Activated naive CD8-positive, alpha-beta T cell (primary cell): ENCODE measurements around the gene TMEM120A.

Experiments used
- H3K27ac Mint-ChIP-seq: one replicate; pipeline ENCODE4 v1.8.0; 2021; ENCODE audit warnings: mixed read lengths
- H3K27me3 Mint-ChIP-seq: one replicate; pipeline ENCODE4 v1.8.0; 2021; ENCODE audit warnings: mixed read lengths
- H3K36me3 Mint-ChIP-seq: one replicate; pipeline ENCODE4 v1.8.0; 2021; ENCODE audit warnings: mixed read lengths
- H3K4me1 Mint-ChIP-seq: one replicate; pipeline ENCODE4 v1.8.0; 2021; ENCODE audit warnings: low read depth, mixed read lengths
- H3K4me3 Mint-ChIP-seq: one replicate; pipeline ENCODE4 v1.8.0; 2021; ENCODE audit warnings: mild to moderate bottlenecking, mixed read lengths
- H3K9me3 Mint-ChIP-seq: one replicate; pipeline ENCODE4 v1.8.0; 2021; ENCODE audit warnings: low read depth, mixed read lengths

Gene TMEM120A

GRCh38 chr7:76003351-76003750 is 9.0 kb upstream of the TMEM120A start:
- no peak overlapping the region for H3K4me3 Mint-ChIP-seq
- H3K27me3 Mint-ChIP-seq: no peaks in the 10 kb centered on the region
- no peak overlapping the region for H3K27ac Mint-ChIP-seq
- peaks cover 5% of the 10 kb centered on the region for H3K36me3 Mint-ChIP-seq
- H3K4me1 Mint-ChIP-seq: peaks cover 5% of the 10 kb centered on the region
- no peaks in the 10 kb centered on the region for H3K9me3 Mint-ChIP-seq

GRCh38 chr7:76002822-76003221 is 8.4 kb upstream of the TMEM120A start:
- H3K27ac Mint-ChIP-seq: no peak overlapping the region
- H3K27me3 Mint-ChIP-seq: no peaks in the 10 kb centered on the region

GRCh38 chr7:76002139-76002538 is 7.7 kb upstream of the TMEM120A start:
- no peak overlapping the region for H3K4me3 Mint-ChIP-seq
- H3K27ac Mint-ChIP-seq: no peak overlapping the region
- H3K27me3 Mint-ChIP-seq: no peaks in the 10 kb centered on the region
- H3K4me1 Mint-ChIP-seq: peaks cover 6% of the 10 kb centered on the region
- peaks cover 5% of the 10 kb centered on the region for H3K36me3 Mint-ChIP-seq
- no peaks in the 10 kb centered on the region for H3K9me3 Mint-ChIP-seq

More at GRCh38 chr7:76002822-76003221, 8.4 kb upstream of the TMEM120A start:
- H3K4me1 Mint-ChIP-seq: peaks cover 2% of the 10 kb centered on the region
- no peaks in the 10 kb centered on the region for H3K9me3 Mint-ChIP-seq
- H3K4me3 Mint-ChIP-seq: no peak overlapping the region
- H3K36me3 Mint-ChIP-seq: peaks cover 5% of the 10 kb centered on the region

GRCh38 chr7:76000566-76000965 is 6.2 kb upstream of the TMEM120A start:
- H3K4me1 Mint-ChIP-seq: peaks cover 11% of the 10 kb centered on the region
- H3K27me3 Mint-ChIP-seq: no peaks in the 10 kb centered on the region

DNA sequence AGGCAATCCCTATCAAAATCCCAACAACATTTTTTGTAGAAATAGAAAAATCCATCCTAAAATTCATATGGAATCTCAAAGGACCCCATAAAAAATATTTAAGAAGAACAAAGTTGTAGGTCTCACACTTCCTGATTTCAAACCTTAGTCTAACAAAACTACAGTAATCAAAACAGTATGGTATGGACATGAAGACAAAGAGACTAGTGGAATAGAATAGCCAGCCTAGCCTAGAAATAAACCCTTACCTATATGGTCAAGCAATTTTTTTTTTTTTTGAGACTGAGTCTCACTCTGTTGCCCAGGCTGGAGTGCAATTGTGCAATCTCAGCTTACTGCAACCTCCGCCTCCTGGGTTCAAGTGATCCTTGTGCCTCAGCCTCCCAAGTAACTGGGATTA is 3.6 kb upstream of the TMEM120A start:
- no peak overlapping the region for H3K27ac Mint-ChIP-seq
- no peaks in the 10 kb centered on the region for H3K9me3 Mint-ChIP-seq
- peaks cover 14% of the 10 kb centered on the region for H3K4me1 Mint-ChIP-seq
- H3K36me3 Mint-ChIP-seq: peaks cover 9% of the 10 kb centered on the region
- H3K4me3 Mint-ChIP-seq: no peak overlapping the region
- H3K27me3 Mint-ChIP-seq: no peaks in the 10 kb centered on the region

More at GRCh38 chr7:76000566-76000965, 6.2 kb upstream of the TMEM120A start:
- Mint-ChIP-seq H3K36me3 (peaks cover 10% of the 10 kb centered on the region), H3K4me3 (no peak overlapping the region), H3K27ac (no peak overlapping the region), H3K9me3 (no peaks in the 10 kb centered on the region)

DNA sequence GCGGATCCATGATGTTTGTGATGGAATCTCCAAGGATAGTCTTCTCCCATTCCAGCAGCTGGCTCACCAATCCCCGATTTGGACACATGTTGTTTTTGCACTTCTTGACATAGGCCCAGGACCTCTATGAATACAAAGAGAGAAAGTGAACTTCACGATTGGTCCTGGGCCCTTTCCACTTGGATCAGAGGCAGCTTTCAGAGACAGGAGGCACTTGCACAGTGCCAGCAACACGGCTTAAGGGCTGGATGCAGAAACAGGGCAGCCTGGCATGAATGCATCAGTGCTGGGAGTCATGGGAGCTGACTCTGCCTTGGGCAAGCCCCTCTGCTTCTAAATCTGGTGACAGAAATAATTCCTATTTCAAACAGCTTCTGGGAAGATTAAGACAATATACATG is 2.1 kb upstream of the TMEM120A start:
- H3K4me1 Mint-ChIP-seq: peaks cover 15% of the 10 kb centered on the region
- peaks cover 8% of the 10 kb centered on the region for H3K36me3 Mint-ChIP-seq
- H3K4me3 Mint-ChIP-seq: no peak overlapping the region
- no peak overlapping the region for H3K27ac Mint-ChIP-seq
- H3K9me3 Mint-ChIP-seq: no peaks in the 10 kb centered on the region
- no peaks in the 10 kb centered on the region for H3K27me3 Mint-ChIP-seq

DNA sequence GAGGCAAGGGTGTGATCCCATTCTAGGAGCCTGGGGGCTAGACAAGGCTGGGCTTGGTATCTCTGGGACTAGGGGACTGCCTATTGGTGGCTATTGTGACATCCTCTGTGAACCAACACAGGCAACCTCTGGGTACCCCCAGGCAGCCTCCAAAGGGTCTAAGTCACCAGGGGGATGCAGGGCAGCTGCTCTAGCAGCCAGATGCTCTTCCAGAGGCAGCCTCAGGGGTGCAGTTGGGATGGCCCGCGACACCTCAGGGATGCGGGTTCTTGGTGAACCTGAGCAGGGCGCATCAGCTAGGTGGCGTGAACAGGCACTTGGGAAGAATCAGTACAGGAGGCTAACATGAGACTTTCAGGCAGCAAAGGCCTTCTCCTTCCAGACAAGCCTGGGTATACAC is 1.6 kb upstream of the TMEM120A start:
- H3K36me3 Mint-ChIP-seq: peaks cover 8% of the 10 kb centered on the region
- peak overlapping the region; percentile 31 for H3K4me3 Mint-ChIP-seq
- no peak overlapping the region for H3K27ac Mint-ChIP-seq
- peaks cover 15% of the 10 kb centered on the region for H3K4me1 Mint-ChIP-seq
- H3K9me3 Mint-ChIP-seq: no peaks in the 10 kb centered on the region
- H3K27me3 Mint-ChIP-seq: no peaks in the 10 kb centered on the region

- Mint-ChIP-seq H3K9me3 (no peaks in the 10 kb centered on the region), H3K27me3 (no peaks in the 10 kb centered on the region), H3K27ac (no peak overlapping the region), H3K4me1 (peaks cover 18% of the 10 kb centered on the region), H3K36me3 (peaks cover 8% of the 10 kb centered on the region), H3K4me3 (peak overlapping the region; percentile 57)
Observed at GRCh38 chr7:75995052-75995471, 667 bp upstream of the TMEM120A start.

DNA sequence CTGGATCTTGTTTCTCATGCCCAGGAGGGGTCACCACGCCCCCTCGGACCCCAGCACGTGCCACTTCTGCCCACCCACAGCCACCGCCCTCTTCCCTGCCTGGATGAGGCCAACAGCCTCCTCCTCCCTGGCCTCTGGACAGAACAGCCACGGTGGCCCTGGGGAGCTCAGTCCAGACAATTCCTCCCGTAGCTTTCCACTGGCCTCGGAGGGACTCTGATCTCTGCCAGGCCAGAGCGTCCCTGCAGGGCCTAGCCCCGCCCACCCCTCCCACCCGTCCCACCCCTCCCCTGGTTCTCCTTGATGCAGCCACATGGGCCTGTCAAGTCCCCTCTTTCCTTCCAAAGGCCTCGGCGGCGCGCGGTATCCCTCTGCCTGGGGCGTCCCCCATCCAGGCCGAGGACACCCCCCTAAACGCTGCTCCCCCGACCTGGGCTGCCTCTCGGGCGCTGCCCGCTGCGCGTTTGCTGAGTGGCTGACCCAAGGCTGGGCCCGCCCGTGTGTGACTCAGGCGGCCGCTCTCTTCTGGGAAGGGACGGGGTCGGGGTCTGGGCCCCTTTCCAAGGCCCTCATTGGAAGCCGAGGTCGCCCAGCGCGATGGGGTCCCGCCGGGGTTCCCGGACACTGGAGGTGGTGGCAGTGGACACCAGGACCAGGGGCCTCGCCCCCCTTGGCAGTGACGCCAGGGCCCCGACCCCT is 557 bp downstream of the TMEM120A start:
- no peak overlapping the region for H3K27ac Mint-ChIP-seq
- peak overlapping the region; percentile 65 for H3K4me3 Mint-ChIP-seq
- H3K9me3 Mint-ChIP-seq: no peaks in the 10 kb centered on the region
- peaks cover 5% of the 10 kb centered on the region for H3K36me3 Mint-ChIP-seq
- no peaks in the 10 kb centered on the region for H3K27me3 Mint-ChIP-seq
- peaks cover 22% of the 10 kb centered on the region for H3K4me1 Mint-ChIP-seq

DNA sequence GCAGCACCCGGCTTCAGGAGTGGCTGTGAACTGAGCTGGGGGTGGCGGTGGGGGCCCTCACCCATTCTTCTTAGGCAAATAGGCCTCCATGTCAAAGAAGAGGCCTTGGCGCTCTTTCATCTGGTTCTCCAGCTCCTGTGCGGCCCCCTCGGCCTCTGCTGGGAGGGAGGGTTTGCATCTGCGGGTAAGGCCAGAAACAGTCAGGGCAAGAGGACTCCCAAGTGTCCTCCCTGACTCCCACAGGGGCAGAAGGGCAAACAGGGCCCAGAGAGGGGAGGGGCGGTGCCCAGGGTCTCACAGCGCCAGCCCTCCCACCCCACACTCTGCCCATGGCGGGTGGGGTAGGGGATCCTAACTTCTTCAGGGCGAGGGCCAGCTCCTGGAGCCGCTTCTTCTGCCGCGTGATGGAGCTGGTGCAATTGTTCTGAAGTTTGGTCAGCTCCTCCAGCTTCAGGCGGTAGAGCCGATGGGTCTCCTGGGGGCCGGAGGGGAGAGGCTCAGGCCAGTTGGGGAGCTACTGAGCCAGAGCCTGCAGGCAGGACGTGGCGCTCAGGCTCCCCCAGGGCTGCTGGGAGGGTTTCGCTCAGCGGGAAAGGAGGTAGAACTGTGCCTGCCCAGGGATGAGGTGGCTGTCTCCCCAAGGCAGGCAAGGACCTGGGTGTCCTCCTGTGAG is 2.2 kb downstream of the TMEM120A start:
- H3K4me1 Mint-ChIP-seq: peaks cover 17% of the 10 kb centered on the region
- H3K9me3 Mint-ChIP-seq: no peaks in the 10 kb centered on the region
- peaks cover 5% of the 10 kb centered on the region for H3K36me3 Mint-ChIP-seq
- no peak overlapping the region for H3K27ac Mint-ChIP-seq
- no peaks in the 10 kb centered on the region for H3K27me3 Mint-ChIP-seq
- H3K4me3 Mint-ChIP-seq: no peak overlapping the region

GRCh38 chr7:75991531-75992082 is 2.8 kb downstream of the TMEM120A start:
- H3K36me3 Mint-ChIP-seq: peaks cover 2% of the 10 kb centered on the region
- no peaks in the 10 kb centered on the region for H3K9me3 Mint-ChIP-seq
- no peak overlapping the region for H3K27ac Mint-ChIP-seq
- H3K4me1 Mint-ChIP-seq: peaks cover 11% of the 10 kb centered on the region
- no peak overlapping the region for H3K4me3 Mint-ChIP-seq
- no peaks in the 10 kb centered on the region for H3K27me3 Mint-ChIP-seq

DNA sequence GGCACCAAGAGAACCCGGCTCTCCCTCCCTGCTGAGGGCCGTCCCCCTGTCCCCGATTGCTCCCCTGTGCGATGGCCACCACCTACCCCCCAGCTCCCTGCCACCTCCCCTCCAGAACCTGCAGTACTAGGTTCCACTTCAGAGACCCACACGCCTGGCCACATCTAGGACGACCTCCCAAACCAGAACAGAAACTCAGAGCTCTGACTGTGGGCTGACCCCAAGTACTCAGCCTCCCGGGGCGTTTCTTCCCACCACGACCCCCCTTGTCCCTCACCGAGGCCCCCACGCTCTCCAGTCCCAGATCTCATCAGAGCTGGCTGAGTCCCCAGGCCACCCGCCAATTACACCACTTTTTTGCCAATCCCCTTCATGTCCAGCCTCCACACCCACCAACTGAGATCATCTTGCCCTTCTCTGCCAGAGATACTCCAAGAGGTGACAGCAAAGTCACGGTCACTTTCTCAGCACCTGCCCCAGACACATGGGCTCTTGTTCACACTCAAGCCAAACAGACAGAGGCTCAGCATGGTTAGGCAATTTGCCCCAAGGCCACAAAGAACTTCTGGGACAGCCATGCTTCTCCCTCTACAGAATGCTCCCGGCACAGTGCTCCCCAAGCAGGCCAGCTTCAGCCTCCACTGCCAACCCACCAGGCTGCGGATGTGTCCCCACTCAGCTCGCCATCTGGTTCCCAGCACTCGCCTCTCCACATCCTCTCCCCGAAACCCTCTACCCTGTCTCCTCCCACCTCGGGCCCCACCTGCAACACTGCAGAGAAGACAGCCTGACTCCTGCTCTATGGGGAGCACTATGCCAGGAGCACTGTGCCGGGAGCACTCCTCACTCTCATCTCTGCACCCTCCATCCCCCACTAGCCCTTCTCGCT is 4.7 kb downstream of the TMEM120A start:
- Mint-ChIP-seq H3K27ac (no peak overlapping the region), H3K4me3 (peak overlapping the region; percentile 18), H3K27me3 (no peaks in the 10 kb centered on the region), H3K36me3 (no peaks in the 10 kb centered on the region), H3K4me1 (peaks cover 8% of the 10 kb centered on the region), H3K9me3 (no peaks in the 10 kb centered on the region)

GRCh38 chr7:75988568-75989499 is 5.6 kb downstream of the TMEM120A start:
- Mint-ChIP-seq H3K9me3 (no peaks in the 10 kb centered on the region), H3K27ac (no peak overlapping the region)

More at GRCh38 chr7:75988568-75989499, 5.6 kb downstream of the TMEM120A start:
- H3K4me1 Mint-ChIP-seq: peaks cover 8% of the 10 kb centered on the region
- H3K36me3 Mint-ChIP-seq: no peaks in the 10 kb centered on the region
- no peaks in the 10 kb centered on the region for H3K27me3 Mint-ChIP-seq
- H3K4me3 Mint-ChIP-seq: no peak overlapping the region
